Sciatic nerve (tissue), 2 donors: ENCODE data around the gene NUCB1. TPM values are rescaled to one million over a fixed set of nuclear protein-coding genes. Genes with fewer than 3 reads are reported as not detected.
A peak's percentile ranks its signal among the peaks of the same experiment; 100 is the strongest.
"Not testable (repeated sequence)": the region's sequence is repeated elsewhere in the genome, so short reads cannot be mapped to it uniquely, and the experiment has no call there.

Experiments
- ATAC-seq: fragments of 200-7000 bp; cut with Tn5 transposase; one replicate; pipeline ENCODE4 v1.9.1; 2020; ENCODE audit warnings: mild to moderate bottlenecking, moderate library complexity
- DNase-seq: peaks from one replicate; pipeline ENCODE4 v3.0.0-alpha.2; 2020; ENCODE audit warnings: low spot score
- intact Hi-C: fragments of 100-400 bp; cut with DNase I; formaldehyde crosslinking; loops from one replicate; pipeline ENCODE4 v1.14.2; 2022
- total RNA-seq: library from RNA; stranded (reverse); fragmentation: NEBNext Ultra II Directional; extraction: Animal tissue kit (Norgen Biotek cat#: 25700); gene quantifications from one replicate; pipeline ENCODE4 v1.2.1, GENCODE V29; 2021
- donor health status: DM: no; HTN: no; CAD: no.
- donor health status: DM: no; HTN: no; CAD: no.

The NUCB1 gene
- total RNA-seq, 1 donor from 2014 or later: 262 TPM

GRCh38 chr19:48897181-48897580 is 2.9 kb upstream of the NUCB1 start:
- intact Hi-C loops: no loop called here
- ATAC-seq (no peak), DNase-seq (no peak)

DNA sequence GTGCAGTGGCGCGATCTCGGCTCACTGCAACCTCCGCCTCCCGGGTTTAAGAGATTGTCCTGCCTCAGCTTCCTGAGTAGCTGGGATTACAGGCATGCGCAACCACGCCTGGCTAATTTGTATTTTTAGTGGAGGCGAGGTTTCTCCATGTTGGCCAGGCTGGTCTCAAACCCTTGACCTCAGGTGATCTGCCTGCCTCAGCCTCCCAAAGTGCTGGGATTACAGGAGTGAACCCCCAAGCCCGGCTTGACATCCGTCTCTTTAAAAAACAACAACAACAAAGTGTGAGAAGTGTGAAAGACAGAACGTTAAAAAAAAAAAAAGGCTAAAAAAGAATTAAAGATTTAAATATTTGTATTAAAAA is 744 bp upstream of the NUCB1 start:
- intact Hi-C loops, ATAC-seq, DNase-seq: not testable (repeated sequence)

GRCh38 chr19:48900477-48901406 is 630 bp downstream of the NUCB1 start:
- ATAC-seq (peak; percentile 48), DNase-seq (no peak)
- intact Hi-C loops: loop anchor here (10.0 kb wide), 1 partner anchor 54 kb away; the partner anchor contains the start of gene BAX

GRCh38 chr19:48902291-48902690 is 2.2 kb downstream of the NUCB1 start:
- ATAC-seq: not testable (repeated sequence)
- intact Hi-C loops: loop anchor here (10.0 kb wide), 1 partner anchor 53 kb away; the partner anchor contains the start of gene BAX

GRCh38 chr19:48903788-48904187 is 3.7 kb downstream of the NUCB1 start:
- intact Hi-C loops: loop anchor here (10.0 kb wide), 1 partner anchor 51 kb away; the partner anchor contains the start of gene BAX
- not testable (repeated sequence) for ATAC-seq, DNase-seq

More at GRCh38 chr19:48902291-48902690, 2.2 kb downstream of the NUCB1 start:
- DNase-seq: not testable (repeated sequence)

- DNase-seq: no peak
- intact Hi-C loops: loop anchor here (10.0 kb wide), 1 partner anchor 49 kb away; the partner anchor contains the start of gene BAX
- ATAC-seq: no peak
These were observed 5.6 kb downstream of the NUCB1 start for GRCh38 chr19:48905664-48906063.

GRCh38 chr19:48906324-48906723 is 6.2 kb downstream of the NUCB1 start:
- ATAC-seq (no peak), DNase-seq (no peak)
- intact Hi-C loops: loop anchor here (10.0 kb wide), 1 partner anchor 48 kb away; the partner anchor contains the start of gene BAX

DNA sequence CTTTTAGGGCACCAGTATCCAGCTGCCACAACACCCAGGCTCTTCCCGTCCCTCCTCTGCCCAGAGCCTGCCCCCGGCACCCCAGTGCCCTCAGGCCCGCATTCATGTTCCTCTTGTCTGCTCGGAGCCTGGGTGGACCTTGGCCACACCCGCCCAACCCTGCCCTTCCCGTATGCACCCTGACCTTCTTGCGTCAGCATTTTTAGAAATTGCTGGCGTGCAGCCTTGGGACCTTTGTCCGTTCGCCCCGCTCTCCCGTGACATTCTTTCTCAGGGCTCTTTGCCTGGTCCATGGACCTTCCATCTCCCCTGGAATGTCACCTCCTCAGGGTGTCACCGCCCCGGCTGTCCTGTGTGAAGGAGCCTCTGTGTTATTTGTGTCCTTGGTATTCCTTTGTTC is 7.6 kb downstream of the NUCB1 start:
- DNase-seq (no peak), ATAC-seq (peak; percentile 61)
- intact Hi-C loops: loop anchor here (10.0 kb wide), 1 partner anchor 47 kb away; the partner anchor contains the start of gene BAX

GRCh38 chr19:48909424-48910077 is 9.4 kb downstream of the NUCB1 start:
- intact Hi-C loops: loop anchor here (10.0 kb wide), 1 partner anchor 45 kb away; the partner anchor contains the start of gene BAX
- DNase-seq, ATAC-seq: not testable (repeated sequence)

DNA sequence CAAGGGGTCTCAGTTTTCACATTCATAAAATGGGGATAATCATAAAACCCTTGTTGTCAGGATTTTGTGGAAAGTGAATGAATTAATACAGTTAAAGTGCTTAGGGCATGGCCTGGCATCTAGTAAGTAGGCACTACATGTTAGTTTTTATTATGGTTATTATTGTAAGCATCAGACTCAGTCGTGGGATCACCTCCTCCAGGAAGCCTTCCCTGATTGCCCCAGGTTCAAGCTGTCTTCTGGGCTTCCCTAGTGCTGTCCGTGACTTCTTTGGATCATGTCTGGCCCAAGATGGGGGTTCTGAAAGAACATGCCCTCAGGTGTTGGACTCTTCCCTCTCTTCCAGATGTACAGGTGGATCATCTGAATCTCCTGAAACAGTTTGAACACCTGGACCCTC is 10.7 kb downstream of the NUCB1 start:
- ATAC-seq (no peak), DNase-seq (no peak)
- intact Hi-C loops: no loop called here

DNA sequence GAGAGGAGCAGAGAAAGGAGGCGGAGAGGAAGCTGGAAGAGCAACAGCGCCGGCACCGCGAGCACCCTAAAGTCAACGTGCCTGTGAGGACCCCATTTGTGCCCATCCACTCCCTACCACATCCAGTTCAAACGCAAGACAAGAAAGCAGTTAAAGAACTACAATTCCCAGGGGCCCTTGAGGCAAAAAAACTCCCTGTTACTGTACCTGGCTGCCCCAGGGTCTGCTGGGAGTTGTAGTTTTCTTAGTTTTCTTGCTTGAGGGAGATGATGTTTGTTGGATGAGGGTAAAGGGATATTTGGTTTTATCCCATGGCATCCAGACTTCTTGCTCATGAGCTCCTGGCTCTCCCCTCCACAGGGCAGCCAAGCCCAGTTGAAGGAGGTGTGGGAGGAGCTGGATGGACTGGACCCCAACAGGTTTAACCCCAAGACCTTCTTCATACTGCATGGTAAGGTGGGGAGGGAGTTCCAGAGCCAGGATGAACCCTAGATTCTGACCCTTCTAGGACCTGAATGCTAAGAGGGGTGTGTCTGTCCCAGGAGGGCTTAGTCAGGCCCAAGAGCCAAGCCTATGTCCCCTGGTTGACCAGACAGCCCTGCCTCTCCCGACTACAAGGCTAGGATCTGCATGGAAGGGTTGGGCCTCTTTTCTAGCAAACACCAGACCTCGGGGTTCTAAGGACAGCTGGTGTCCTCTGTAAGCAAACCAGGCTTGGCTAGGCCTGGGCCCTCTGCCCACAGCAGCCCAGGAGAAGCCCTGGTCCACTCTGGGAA is 13.2 kb downstream of the NUCB1 start:
- intact Hi-C loops: no loop called here
- no peak for ATAC-seq
- no peak for DNase-seq

- DNase-seq: no peak
- intact Hi-C loops: no loop called here
- ATAC-seq: no peak
These were observed 14.1 kb downstream of the NUCB1 start for GRCh38 chr19:48914181-48914580.

DNA sequence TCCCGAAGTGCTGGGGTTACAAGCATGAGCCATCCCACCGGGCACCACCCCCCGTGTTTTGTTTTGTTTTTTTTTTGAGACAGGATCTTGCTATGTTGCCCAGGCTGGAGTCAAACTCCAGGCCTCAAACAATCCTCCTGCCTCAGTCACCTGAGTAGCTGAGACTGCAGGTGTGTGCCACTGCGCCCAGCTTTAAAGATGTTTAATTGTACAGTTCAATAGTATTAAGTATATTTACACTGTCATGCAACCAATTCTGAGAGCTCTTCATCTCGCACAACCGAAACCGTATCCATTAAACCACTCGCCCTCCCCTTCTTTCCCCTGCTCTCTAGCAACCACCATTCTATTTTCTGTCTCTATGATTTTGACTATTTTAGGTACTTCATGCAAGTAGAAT is 15.6 kb downstream of the NUCB1 start:
- no peak for DNase-seq
- intact Hi-C loops: no loop called here

DNA sequence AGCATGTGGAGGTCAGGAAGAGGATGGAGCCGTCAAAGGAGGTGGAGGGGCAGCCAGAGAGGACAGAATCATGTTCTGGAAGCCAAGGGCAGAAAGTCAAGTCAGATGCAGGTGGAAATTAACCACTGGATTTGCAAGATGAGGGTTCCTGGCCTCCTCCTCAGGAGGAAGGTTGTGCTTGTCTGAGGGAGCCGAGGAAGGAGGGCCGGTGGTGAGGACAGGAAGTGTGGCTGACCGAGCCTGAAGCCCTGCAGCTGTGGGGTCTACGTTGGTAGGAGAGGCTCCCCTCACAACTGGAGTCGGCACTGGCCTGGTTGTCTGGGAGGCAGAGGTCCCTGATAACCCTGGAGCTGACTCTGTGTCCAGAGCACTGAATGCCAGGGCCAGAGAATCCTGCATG is 18.0 kb downstream of the NUCB1 start:
- no peak for ATAC-seq
- no peak for DNase-seq
- intact Hi-C loops: no loop called here

More for the DNA sequence above, 15.6 kb downstream of the NUCB1 start:
- no peak for ATAC-seq

DNA sequence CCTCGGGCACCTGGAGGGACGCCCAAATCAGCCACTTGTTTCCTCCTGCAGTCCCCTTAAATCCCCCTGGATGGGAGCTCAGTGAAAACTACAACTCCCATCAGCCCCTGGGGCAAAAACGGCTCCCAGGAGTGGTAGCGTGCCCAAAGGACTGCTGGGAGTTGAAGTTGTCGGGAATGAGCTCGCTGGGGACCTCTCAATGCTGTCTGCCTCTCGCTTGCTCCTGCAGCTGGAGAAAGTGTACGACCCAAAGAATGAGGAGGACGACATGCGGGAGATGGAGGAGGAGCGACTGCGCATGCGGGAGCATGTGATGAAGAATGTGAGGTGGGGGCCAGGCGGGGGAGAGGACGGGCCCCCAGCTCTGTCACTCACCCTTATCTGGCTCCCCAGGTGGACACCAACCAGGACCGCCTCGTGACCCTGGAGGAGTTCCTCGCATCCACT is 18.7 kb downstream of the NUCB1 start:
- ATAC-seq (no peak), DNase-seq (no peak)
- intact Hi-C loops: no loop called here

DNA sequence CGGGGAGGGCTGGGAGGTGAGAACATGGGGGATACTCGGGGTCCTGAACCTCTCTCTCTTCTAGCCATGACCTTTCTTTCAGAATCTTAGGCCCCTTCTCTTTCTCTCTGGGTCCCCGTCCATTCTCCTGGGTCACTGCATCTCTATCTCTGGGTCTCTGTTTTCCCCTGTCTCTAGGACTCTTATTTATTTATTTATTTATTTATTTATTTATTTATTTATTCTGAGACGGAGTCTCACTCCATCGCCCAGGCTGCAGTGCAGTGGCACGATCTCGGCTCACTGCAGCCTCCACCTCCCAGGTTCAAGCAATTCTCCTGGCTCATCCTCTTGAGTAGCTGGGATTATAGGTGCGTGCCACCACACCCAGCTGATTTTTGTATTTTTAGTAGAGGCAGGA is 19.2 kb downstream of the NUCB1 start:
- DNase-seq, ATAC-seq, intact Hi-C loops: not testable (repeated sequence)

- ATAC-seq (no peak), DNase-seq (no peak)
- intact Hi-C loops: no loop called here
These were observed 20.8 kb downstream of the NUCB1 start for GRCh38 chr19:48920949-48921348.

GRCh38 chr19:48921721-48922500 is 21.8 kb downstream of the NUCB1 start:
- ATAC-seq: no peak
- intact Hi-C loops: no loop called here
- no peak for DNase-seq
